ENCODE data around the gene DNPH1.
A peak's percentile ranks its signal among the peaks of the same experiment; 100 is the strongest.

The DNPH1 gene

GRCh38 chr6:43181621-43181941 lies 47.7 kb downstream of the DNPH1 start:
- DNase-seq (ENCODE audit: low read depth, low spot score), result no peak
- H3K4me3 ChIP-seq (ENCODE audit: low read depth, low read length), result peak overlapping the region; percentile 74
- no peak for TF ChIP-seq CTCF (IDR thresholded peaks at IDR 0.05; ENCODE audit: low read depth, low read length)
- in situ Hi-C loops (cut with HindIII; ENCODE audit: low sequenced_read_pairs), result no loop called here

- DNase-seq (ENCODE audit: low read depth, low spot score), result no peak
- in situ Hi-C loops (cut with HindIII; ENCODE audit: low sequenced_read_pairs), result no loop called here
- no peak for TF ChIP-seq CTCF (IDR thresholded peaks at IDR 0.05; ENCODE audit: low read depth, low read length)
- H3K4me3 ChIP-seq (ENCODE audit: low read depth, low read length), result no peak overlapping the region
Observed at GRCh38 chr6:43180985-43181384, 48.3 kb downstream of the DNPH1 start.

GRCh38 chr6:43180058-43180457 lies 49.2 kb downstream of the DNPH1 start:
- H3K4me3 ChIP-seq (ENCODE audit: low read depth, low read length), result no peak overlapping the region
- in situ Hi-C loops (cut with HindIII; ENCODE audit: low sequenced_read_pairs), result no loop called here
- TF ChIP-seq CTCF (IDR thresholded peaks at IDR 0.05; ENCODE audit: low read depth, low read length), result no peak

GRCh38 chr6:43178951-43179830 lies 50.1 kb downstream of the DNPH1 start:
- no peak for TF ChIP-seq CTCF (IDR thresholded peaks at IDR 0.05; ENCODE audit: low read depth, low read length)
- H3K4me3 ChIP-seq (ENCODE audit: low read depth, low read length), result no peak overlapping the region
- no peak for DNase-seq (ENCODE audit: low read depth, low spot score)
- in situ Hi-C loops (cut with HindIII; ENCODE audit: low sequenced_read_pairs), result no loop called here

More at GRCh38 chr6:43180058-43180457, 49.2 kb downstream of the DNPH1 start:
- no peak for DNase-seq (ENCODE audit: low read depth, low spot score)

- in situ Hi-C loops (cut with HindIII; ENCODE audit: low sequenced_read_pairs), result no loop called here
- DNase-seq (ENCODE audit: low read depth, low spot score), result no peak
- H3K4me3 ChIP-seq (ENCODE audit: low read depth, low read length), result no peak overlapping the region
- no peak for TF ChIP-seq CTCF (IDR thresholded peaks at IDR 0.05; ENCODE audit: low read depth, low read length)
Observed at GRCh38 chr6:43178150-43178549, 51.1 kb downstream of the DNPH1 start.

- in situ Hi-C loops (cut with HindIII; ENCODE audit: low sequenced_read_pairs), result no loop called here
- DNase-seq (ENCODE audit: low read depth, low spot score), result no peak
- no peak for TF ChIP-seq CTCF (IDR thresholded peaks at IDR 0.05; ENCODE audit: low read depth, low read length)
- H3K4me3 ChIP-seq (ENCODE audit: low read depth, low read length), result no peak overlapping the region
Observed at GRCh38 chr6:43176423-43176786, 52.9 kb downstream of the DNPH1 start.

Measured in astrocyte of the spinal cord (primary cell).